Ovary (tissue), 9 donors: ENCODE measurements around the gene SIGLEC6. TPM values are rescaled to one million over a fixed set of nuclear protein-coding genes. Genes with fewer than 3 reads are reported as not detected.
"Not testable (repeated sequence)": the region's sequence is repeated elsewhere in the genome, so short reads cannot be mapped to it uniquely, and the experiment has no call there.

Source experiments
- DNase-seq, 5 donors: peaks; one replicate each; pipeline ENCODE4 v3.0.0-alpha.2; 2019 to 2020
- H3K27ac ChIP-seq, 2 donors: fragments of 200-600 bp; one replicate each; pipeline versions ENCODE4 v1.5.1 to v1.8.0; 2019 to 2022
- H3K27me3 ChIP-seq: fragments of 200-600 bp; one replicate; pipeline ENCODE4 v1.8.0; 2022
- H3K36me3 ChIP-seq: fragments of 200-600 bp; sonication (generic); one replicate; pipeline ENCODE4 v1.5.1; 2019
- H3K4me1 ChIP-seq: one replicate; pipeline ENCODE4 v1.8.1; 2013; ENCODE audit warnings: mild to moderate bottlenecking, moderate library complexity; ENCODE audit not compliant: insufficient read depth
- H3K4me3 ChIP-seq: fragments of 200-600 bp; sonication (generic); one replicate; pipeline ENCODE4 v1.5.1; 2017
- H3K9me3 ChIP-seq, 2 donors: fragments of 200-600 bp in 1 of 2; sonication (generic) in 1 of 2; one replicate each; pipeline versions ENCODE4 v1.5.1 to v1.8.1; 2013 to 2019; ENCODE audit warnings: mild to moderate bottlenecking in 1 of 2, moderate library complexity in 1 of 2
- EP300 ChIP-seq: sonication (generic); formaldehyde crosslinking; IDR thresholded peaks from one replicate; pipeline ENCODE4 v1.6.1; 2017; ENCODE audit warnings: antibody characterized with exemption
- POLR2A ChIP-seq: fragments of 450-650 bp; IDR thresholded peaks from one replicate; pipeline ENCODE4 v1.6.1; 2017; ENCODE audit warnings: antibody characterized with exemption, mild to moderate bottlenecking, moderate library complexity
- WGBS, 3 donors: extraction: QIAGEN DNeasy Blood & Tissue Kit in 1 of 3; methylation state at CpG; one replicate each; pipeline versions ENCODE4 v1.1.5 to v1.1.7; 2013 to 2017; 5-methylcytosine and 5-hydroxymethylcytosine counted together
- intact Hi-C, 4 donors: fragments of 100-400 bp; cut with DNase I; formaldehyde crosslinking; loops; one replicate each; pipeline versions ENCODE4 v1.11.0 to v1.15.1; 2022 to 2023
- polyA plus RNA-seq, 2 donors: library from polyadenylated mRNA; stranded (reverse); fragments of 200-250 nt in 1 of 2; fragments of 350-450 nt in 1 of 2; fragmentation: Illumina TruSeq in 1 of 2; extraction: RNeasy Lipid Tissue Mini Kit (QIAGEN cat#74804) in 1 of 2; gene quantifications; one replicate each; pipeline ENCODE4 v1.2.3, GENCODE V29; 2013 to 2014
- total RNA-seq, 7 donors: library from RNA; depleted of rRNA in 2 of 7; stranded (reverse); fragments of >200 nt in 2 of 7; fragmentation: NEBNext Ultra II Directional in 3 of 7; extraction: Animal tissue kit (Norgen Biotek cat#: 25700) in 3 of 7; gene quantifications; one replicate each; pipeline versions ENCODE4 v1.1.0 to v1.2.4, GENCODE V29; 2016 to 2023
- TF ChIP-seq, protein P1 (sequence below), 3 donors: fragments of 450-650 bp in 2 of 3; fragments of 200-600 bp in 1 of 3; IDR thresholded peaks; one replicate each; pipeline versions ENCODE4 v1.5.1 to v1.8.0; 2016 to 2022; ENCODE audit warnings: antibody characterized with exemption in 3 of 3, mild to moderate bottlenecking in 1 of 3
- donor health status: DM: no; HTN: no; CAD: no; lungs with moderate emphysema.
- donor health status: DM: no; HTN: no; CAD: no.
- donor health status: Bipolar disorder and iron deficiency.
- donor health status: DM: yes; HTN: yes; CAD: no.
- donor health status: DM: no; HTN: no; CAD: no.
- donor health status: DM: yes; HTN: yes; CAD: no.

Gene SIGLEC6
- total and polyA plus RNA-seq, 9 donors, result 0.19 to 0.67 (median 0.42) TPM; not detected in 5

DNA sequence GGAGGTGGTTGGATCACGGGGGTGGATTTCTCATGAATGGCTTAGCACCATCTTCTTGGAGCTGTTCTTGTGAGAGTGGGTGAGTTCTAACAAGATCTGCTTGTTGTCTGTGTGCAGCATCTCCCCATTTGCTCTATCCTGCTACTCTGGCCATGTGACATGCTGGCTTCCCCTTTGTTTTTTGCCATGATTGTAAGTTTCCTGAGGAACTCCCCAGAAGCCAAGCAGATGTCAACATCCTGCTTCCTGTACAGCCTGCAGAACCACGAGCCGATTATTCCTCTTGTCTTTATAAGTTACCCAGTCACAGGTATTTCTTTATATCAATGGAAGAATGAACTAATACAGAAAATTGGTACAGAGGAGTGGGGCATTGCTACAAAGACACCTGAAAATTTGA, 27.6 kb downstream of the SIGLEC6 start:
- Histone ChIP-seq H3K4me1 (no peaks in the 10 kb centered on the region), H3K9me3 (peaks cover 0 to 3% of the 10 kb centered on the region in 2 donors), H3K27ac (no peak overlapping the region), H3K36me3 (no peaks in the 10 kb centered on the region), H3K4me3 (no peak overlapping the region), H3K27me3 (no peaks in the 10 kb centered on the region)
- intact Hi-C loops, result no loop called here
- TF ChIP-seq, protein P1, sequence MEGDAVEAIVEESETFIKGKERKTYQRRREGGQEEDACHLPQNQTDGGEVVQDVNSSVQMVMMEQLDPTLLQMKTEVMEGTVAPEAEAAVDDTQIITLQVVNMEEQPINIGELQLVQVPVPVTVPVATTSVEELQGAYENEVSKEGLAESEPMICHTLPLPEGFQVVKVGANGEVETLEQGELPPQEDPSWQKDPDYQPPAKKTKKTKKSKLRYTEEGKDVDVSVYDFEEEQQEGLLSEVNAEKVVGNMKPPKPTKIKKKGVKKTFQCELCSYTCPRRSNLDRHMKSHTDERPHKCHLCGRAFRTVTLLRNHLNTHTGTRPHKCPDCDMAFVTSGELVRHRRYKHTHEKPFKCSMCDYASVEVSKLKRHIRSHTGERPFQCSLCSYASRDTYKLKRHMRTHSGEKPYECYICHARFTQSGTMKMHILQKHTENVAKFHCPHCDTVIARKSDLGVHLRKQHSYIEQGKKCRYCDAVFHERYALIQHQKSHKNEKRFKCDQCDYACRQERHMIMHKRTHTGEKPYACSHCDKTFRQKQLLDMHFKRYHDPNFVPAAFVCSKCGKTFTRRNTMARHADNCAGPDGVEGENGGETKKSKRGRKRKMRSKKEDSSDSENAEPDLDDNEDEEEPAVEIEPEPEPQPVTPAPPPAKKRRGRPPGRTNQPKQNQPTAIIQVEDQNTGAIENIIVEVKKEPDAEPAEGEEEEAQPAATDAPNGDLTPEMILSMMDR (IDR thresholded peaks at IDR 0.05), result no peak
- TF ChIP-seq POLR2A (no peak), EP300 (no peak)
- WGBS, 3 donors, result 45 to 64% (median 49%) methylated on average over 3 of the region's 3 CpGs
- DNase-seq, result no peak

DNA sequence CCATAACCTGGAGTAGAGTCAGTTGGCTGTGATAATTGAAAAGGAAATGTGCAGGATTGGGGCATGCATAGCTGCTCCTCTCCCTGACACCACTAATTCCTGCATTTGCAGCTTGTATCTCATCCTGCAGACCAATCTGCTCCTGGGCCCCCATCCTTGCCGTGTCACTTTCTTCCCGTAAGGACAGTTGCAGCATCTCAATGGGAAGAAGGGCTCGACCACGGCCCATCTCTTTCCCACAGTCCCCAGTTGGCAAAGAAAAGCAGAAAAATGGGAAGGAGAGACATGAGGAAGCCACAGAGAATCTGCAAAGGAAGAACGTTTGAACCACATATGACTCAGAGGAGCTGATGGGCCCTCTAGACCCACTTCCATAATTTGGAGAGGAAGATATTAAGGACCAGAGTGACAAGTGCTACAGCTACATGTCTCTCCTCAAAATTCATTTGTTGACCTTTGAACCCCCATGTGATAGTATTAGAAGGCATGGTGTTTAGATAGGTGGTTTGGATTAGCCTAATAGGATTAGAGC, 28.1 kb downstream of the SIGLEC6 start:
- no peak for DNase-seq
- H3K4me3 ChIP-seq, result no peak overlapping the region
- no peaks in the 10 kb centered on the region for H3K27me3 ChIP-seq
- intact Hi-C loops, result no loop called here
- H3K9me3 ChIP-seq, result peaks cover 0 to 3% of the 10 kb centered on the region in 2 donors
- 72 to 78% (median 77%) methylated on average over 5 of the region's 5 CpGs for WGBS, 3 donors
- H3K36me3 ChIP-seq, result no peaks in the 10 kb centered on the region
- H3K27ac ChIP-seq, result no peak overlapping the region
- TF ChIP-seq EP300 (no peak), POLR2A (no peak)
- TF ChIP-seq, protein P1 (IDR thresholded peaks at IDR 0.05), result no peak
- no peaks in the 10 kb centered on the region for H3K4me1 ChIP-seq

DNA sequence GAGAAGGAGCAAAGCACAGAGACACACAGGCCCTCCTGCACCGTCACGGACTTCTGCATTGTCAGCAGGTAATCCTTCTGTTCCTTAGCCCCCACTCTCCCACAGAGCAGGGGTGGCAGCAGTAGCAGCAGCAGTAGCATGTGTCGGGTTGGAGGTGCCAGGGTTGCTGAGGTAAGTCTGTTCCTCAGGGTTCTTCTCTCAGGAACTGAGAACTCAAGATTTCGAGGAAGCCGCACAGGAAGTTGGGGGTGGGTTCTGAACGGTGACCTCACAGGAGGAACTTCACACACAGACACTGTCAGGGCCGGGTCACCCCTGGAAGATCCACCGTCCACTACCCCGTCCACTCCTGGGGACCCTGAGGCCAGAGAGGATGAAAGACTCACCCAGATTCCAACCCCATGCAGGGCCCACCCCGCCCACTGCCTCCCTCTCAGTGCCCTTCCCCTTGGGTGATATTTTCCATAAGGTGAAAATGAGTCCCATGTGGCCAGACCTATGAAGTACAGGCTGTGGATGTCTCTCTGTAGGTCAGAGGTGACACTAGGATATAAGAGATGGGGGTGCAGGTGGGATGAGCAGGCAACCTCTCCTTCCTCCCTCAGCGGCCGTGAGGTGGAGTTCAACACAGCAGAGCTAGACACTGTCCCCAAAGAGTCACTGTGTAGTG, 29.7 kb downstream of the SIGLEC6 start, which contains the start of gene SIGLEC12:
SIGLEC12 (minus strand) TSS at position 207 of the 670 bp plus-strand sequence; CDS start at position 140, 67 bp downstream.
- peaks cover 0 to 3% of the 10 kb centered on the region in 2 donors for H3K9me3 ChIP-seq
- no peak for DNase-seq
- intact Hi-C loops, result no loop called here
- H3K36me3 ChIP-seq, result no peaks in the 10 kb centered on the region
- TF ChIP-seq, protein P1 (IDR thresholded peaks at IDR 0.05), result no peak
- TF ChIP-seq EP300 (no peak), POLR2A (no peak)
- 57 to 77% (median 70%) methylated on average over 12 of the region's 12 CpGs for WGBS, 3 donors
- no peaks in the 10 kb centered on the region for H3K27me3 ChIP-seq
- H3K4me1 ChIP-seq, result no peaks in the 10 kb centered on the region
- no peak within 1 kb of the TSS for H3K4me3 ChIP-seq
- H3K27ac ChIP-seq, result no peak within 1 kb of the TSS

DNA sequence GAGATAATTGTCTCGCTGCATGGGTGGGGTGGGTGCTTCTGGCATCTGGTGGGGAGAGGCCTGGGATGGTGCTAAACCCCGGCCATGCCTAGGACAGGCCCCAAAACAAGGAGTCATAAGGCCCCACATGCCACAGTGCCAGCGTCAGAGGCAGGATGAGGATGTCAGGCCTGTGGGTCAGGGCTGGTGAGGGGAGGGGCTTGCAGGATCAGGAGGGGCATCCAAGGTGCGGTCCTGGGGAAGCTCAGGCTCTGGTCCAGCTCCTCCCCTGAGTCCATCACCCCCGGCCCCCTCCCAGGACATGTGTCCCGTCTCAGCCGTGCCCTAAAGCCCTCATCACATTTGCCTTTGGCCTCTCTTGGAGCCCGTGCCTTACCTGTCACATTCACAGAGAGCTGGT, 30.5 kb downstream of the SIGLEC6 start:
- H3K27ac ChIP-seq, H3K36me3 ChIP-seq, H3K4me1 ChIP-seq, H3K9me3 ChIP-seq, H3K27me3 ChIP-seq, H3K4me3 ChIP-seq, DNase-seq, intact Hi-C loops: not testable (repeated sequence)
- WGBS, 3 donors, result 49 to 77% (median 51%) methylated on average over 6 to 8 of the region's 8 CpGs

DNA sequence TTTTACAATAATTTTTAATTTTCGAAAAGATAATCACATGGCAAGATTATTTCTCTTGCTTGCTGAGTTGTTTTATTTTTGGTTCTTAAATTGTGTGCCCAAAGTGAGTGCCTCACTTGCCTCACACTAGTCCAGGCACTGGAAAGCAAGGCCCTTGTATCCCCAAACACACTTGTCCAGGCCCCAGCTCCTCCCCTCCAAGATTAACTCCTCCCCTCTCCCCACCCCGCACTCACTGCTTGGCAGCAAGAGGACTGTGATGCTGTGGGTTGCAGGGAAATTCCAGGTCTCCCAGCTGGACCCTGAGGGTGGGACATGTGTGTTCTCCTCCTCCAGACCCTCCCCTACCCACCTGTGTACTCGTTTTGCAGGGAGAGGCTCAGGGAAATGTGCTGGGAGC, 33.8 kb downstream of the SIGLEC6 start:
- WGBS, 3 donors, result 33 to 43% (median 37%) methylated on average over 3 of the region's 3 CpGs
- H3K27me3 ChIP-seq, result no peaks in the 10 kb centered on the region
- H3K9me3 ChIP-seq, result no peaks in the 10 kb centered on the region
- intact Hi-C loops, result no loop called here
- no peak overlapping the region for H3K4me3 ChIP-seq
- no peaks in the 10 kb centered on the region for H3K36me3 ChIP-seq
- no peak for DNase-seq
- no peaks in the 10 kb centered on the region for H3K4me1 ChIP-seq
- H3K27ac ChIP-seq, result no peak overlapping the region
- TF ChIP-seq, protein P1 (IDR thresholded peaks at IDR 0.05), result no peak
- no peak for TF ChIP-seq POLR2A
- no peak for TF ChIP-seq EP300
